SK-N-SH treated with all-trans-retinoic acid at 6 μM for 48 hours (cell line): ENCODE measurements around the gene EPM2AIP1.

Source experiments
- BACH2 ChIP-seq: fragments of 250-450 bp; sonication (Bioruptor Pico); IDR thresholded peaks from 2 replicates; pipeline ENCODE4 v1.9.0; 2021; ENCODE audit warnings: mild to moderate bottlenecking, borderline replicate concordance
- CREB5 ChIP-seq: fragments of 250-450 bp; sonication (Bioruptor Pico); IDR thresholded peaks from 2 replicates; pipeline ENCODE4 v1.5.1; 2020; ENCODE audit warnings: low read depth, mild to moderate bottlenecking, moderate library complexity
- CSDC2 ChIP-seq: fragments of 250-450 bp; sonication (Bioruptor Pico); IDR thresholded peaks from 2 replicates; pipeline ENCODE4 v1.5.0; 2020; ENCODE audit warnings: mild to moderate bottlenecking, moderate library complexity
- GLIS3 ChIP-seq: fragments of 250-450 bp; sonication (Bioruptor Pico); IDR thresholded peaks from 2 replicates; pipeline ENCODE4 v1.5.0; 2020; ENCODE audit warnings: mild to moderate bottlenecking, moderate library complexity
- RARB ChIP-seq: fragments of 250-450 bp; sonication (Bioruptor Pico); IDR thresholded peaks from 2 replicates; pipeline ENCODE4 v1.8.0; 2021; ENCODE audit warnings: mild to moderate bottlenecking, moderate library complexity
- SNAI2 ChIP-seq: fragments of 250-450 bp; sonication (Bioruptor Pico); IDR thresholded peaks from 2 replicates; pipeline ENCODE4 v1.5.0; 2020; ENCODE audit warnings: mild to moderate bottlenecking, moderate library complexity
- ZFP3 ChIP-seq: fragments of 250-450 bp; sonication (Bioruptor Pico); IDR thresholded peaks from 2 replicates; pipeline ENCODE4 v1.5.0; 2020; ENCODE audit warnings: mild to moderate bottlenecking, moderate library complexity
- ZFP30 ChIP-seq: fragments of 450-650 bp; formaldehyde crosslinking; IDR thresholded peaks from 2 replicates; pipeline ENCODE4 v1.5.0; 2022; ENCODE audit warnings: mild to moderate bottlenecking, moderate library complexity
- ZNF565 ChIP-seq: fragments of 450-650 bp; formaldehyde crosslinking; conservative IDR thresholded peaks from 2 replicates; pipeline ENCODE4 v1.5.0; 2020; ENCODE audit warnings: low read depth, mild to moderate bottlenecking, moderate library complexity
- TF ChIP-seq, protein P1 (sequence below): fragments of 250-450 bp; sonication (Bioruptor Pico); IDR thresholded peaks from 2 replicates; pipeline ENCODE4 v1.8.0; 2020; ENCODE audit warnings: mild to moderate bottlenecking, moderate library complexity, borderline replicate concordance
- TF ChIP-seq, protein P2 (sequence below): fragments of 250-450 bp; sonication (Bioruptor Pico); IDR thresholded peaks from 2 replicates; pipeline ENCODE4 v1.5.1; 2021; ENCODE audit warnings: mild to moderate bottlenecking, moderate library complexity

- no peak for TF ChIP-seq RARB (CRISPR knock-in tag)
- TF ChIP-seq ZNF565, result no peak
- TF ChIP-seq SNAI2, result no peak
- TF ChIP-seq BACH2 (CRISPR knock-in tag), result no peak
- TF ChIP-seq ZFP3 (CRISPR knock-in tag), result no peak
- TF ChIP-seq, protein P1, sequence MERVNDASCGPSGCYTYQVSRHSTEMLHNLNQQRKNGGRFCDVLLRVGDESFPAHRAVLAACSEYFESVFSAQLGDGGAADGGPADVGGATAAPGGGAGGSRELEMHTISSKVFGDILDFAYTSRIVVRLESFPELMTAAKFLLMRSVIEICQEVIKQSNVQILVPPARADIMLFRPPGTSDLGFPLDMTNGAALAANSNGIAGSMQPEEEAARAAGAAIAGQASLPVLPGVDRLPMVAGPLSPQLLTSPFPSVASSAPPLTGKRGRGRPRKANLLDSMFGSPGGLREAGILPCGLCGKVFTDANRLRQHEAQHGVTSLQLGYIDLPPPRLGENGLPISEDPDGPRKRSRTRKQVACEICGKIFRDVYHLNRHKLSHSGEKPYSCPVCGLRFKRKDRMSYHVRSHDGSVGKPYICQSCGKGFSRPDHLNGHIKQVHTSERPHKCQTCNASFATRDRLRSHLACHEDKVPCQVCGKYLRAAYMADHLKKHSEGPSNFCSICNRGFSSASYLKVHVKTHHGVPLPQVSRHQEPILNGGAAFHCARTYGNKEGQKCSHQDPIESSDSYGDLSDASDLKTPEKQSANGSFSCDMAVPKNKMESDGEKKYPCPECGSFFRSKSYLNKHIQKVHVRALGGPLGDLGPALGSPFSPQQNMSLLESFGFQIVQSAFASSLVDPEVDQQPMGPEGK (CRISPR knock-in tag), result no peak
- TF ChIP-seq, protein P2, sequence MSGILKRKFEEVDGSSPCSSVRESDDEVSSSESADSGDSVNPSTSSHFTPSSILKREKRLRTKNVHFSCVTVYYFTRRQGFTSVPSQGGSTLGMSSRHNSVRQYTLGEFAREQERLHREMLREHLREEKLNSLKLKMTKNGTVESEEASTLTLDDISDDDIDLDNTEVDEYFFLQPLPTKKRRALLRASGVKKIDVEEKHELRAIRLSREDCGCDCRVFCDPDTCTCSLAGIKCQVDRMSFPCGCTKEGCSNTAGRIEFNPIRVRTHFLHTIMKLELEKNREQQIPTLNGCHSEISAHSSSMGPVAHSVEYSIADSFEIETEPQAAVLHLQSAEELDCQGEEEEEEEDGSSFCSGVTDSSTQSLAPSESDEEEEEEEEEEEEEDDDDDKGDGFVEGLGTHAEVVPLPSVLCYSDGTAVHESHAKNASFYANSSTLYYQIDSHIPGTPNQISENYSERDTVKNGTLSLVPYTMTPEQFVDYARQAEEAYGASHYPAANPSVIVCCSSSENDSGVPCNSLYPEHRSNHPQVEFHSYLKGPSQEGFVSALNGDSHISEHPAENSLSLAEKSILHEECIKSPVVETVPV, result no peak
- no peak for TF ChIP-seq CSDC2 (CRISPR knock-in tag)
- TF ChIP-seq CREB5 (CRISPR knock-in tag), result no peak
- TF ChIP-seq GLIS3 (CRISPR knock-in tag), result no peak
- TF ChIP-seq ZFP30 (CRISPR knock-in tag), result no peak
These were observed 36.2 kb upstream of the EPM2AIP1 start for GRCh38 chr3:37029111-37029510.
